Testis (tissue), 3 donors: ENCODE data around the gene MTERF2. TPM values are rescaled to one million over a fixed set of nuclear protein-coding genes. Genes with fewer than 3 reads are reported as not detected.

Source experiments
- DNase-seq: peaks from one replicate; pipeline ENCODE4 v3.0.0-alpha.2; 2019
- H3K27ac ChIP-seq, 2 donors: fragments of 200-600 bp; sonication (generic); one replicate each; pipeline ENCODE4 v1.5.1; 2019
- H3K27me3 ChIP-seq: fragments of 200-600 bp; sonication (generic); one replicate; pipeline ENCODE4 v1.5.1; 2019
- H3K36me3 ChIP-seq: fragments of 200-600 bp; sonication (generic); one replicate; pipeline ENCODE4 v1.5.1; 2017; ENCODE audit warnings: low read depth; ENCODE audit errors: missing control alignments
- H3K4me1 ChIP-seq: fragments of 200-600 bp; sonication (generic); one replicate; pipeline ENCODE4 v1.5.1; 2019
- H3K4me3 ChIP-seq, 2 donors: fragments of 200-600 bp; sonication (generic); one replicate each; pipeline ENCODE4 v1.5.1; 2017 to 2019
- H3K9me3 ChIP-seq: fragments of 200-600 bp; sonication (generic); one replicate; pipeline ENCODE4 v1.5.1; 2017
- POLR2A ChIP-seq: fragments of 450-650 bp; IDR thresholded peaks from one replicate; pipeline ENCODE4 v1.6.1; 2017; ENCODE audit warnings: antibody characterized with exemption, mild to moderate bottlenecking, moderate library complexity
- WGBS, 2 donors: methylation state at CpG; one replicate each; pipeline ENCODE4 v1.1.5; 2018; 5-methylcytosine and 5-hydroxymethylcytosine counted together
- intact Hi-C: fragments of 100-400 bp; cut with DNase I; formaldehyde crosslinking; loops from one replicate; pipeline ENCODE4 v1.15.1; 2023; ENCODE audit warnings: low total_unique reads
- polyA plus RNA-seq: library from polyadenylated mRNA; stranded (reverse); fragments of 350-450 nt; fragmentation: Illumina TruSeq; extraction: RNeasy Lipid Tissue Mini Kit (QIAGEN cat#74804); gene quantifications from one replicate; pipeline ENCODE4 v1.2.3, GENCODE V29; 2014; ENCODE audit warnings: low read depth, low replicate concordance; ENCODE audit not compliant: insufficient read depth
- total RNA-seq, 2 donors: library from RNA; depleted of rRNA; stranded (reverse); fragments of >200 nt; gene quantifications; one replicate each; pipeline ENCODE4 v1.2.3, GENCODE V29; 2016
- TF ChIP-seq, protein P1 (sequence below), 3 experiments: fragments of 450-650 bp in 2 of 3; fragments of 200-600 bp in 1 of 3; sonication (generic) in 1 of 3; IDR thresholded peaks; one replicate each; pipeline ENCODE4 v1.5.1; 2016 to 2019; ENCODE audit warnings: antibody characterized with exemption in 3 of 3, mild to moderate bottlenecking in 2 of 3, moderate library complexity in 1 of 3

The MTERF2 gene
- total and polyA plus RNA-seq, 3 donors from 2014 or later, result 19.5 to 25.2 (median 22.7) TPM

DNA sequence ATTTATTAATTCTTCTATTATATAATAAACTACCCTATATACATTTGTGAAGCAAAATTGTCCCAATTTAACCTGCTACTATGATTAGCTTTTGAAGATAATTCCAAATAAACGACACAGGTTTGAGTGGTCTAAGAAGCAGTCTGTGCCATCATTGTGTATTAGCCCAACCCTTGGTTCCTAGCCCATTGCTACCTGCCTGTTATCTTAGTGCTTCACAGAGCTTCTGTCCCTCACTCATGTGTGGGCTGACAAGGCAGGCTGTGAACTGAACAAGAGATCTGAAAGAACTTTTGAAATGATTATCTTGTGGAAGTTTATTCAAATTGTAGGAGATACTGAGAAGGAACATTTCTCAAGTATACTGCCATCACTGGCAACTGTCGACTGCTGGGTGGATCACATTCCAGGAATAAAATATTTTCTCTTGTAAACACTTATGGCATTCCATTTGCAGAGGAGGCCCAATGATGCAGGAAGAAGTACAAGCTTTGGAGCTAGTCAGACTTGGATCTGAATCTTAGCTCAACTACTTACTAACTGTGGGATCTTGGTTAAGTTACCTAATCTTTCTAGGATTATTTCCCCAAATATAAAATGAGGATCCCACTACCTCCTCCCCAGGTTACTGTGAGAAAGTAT lies 7.8 kb upstream of the MTERF2 start:
- 39 to 49% methylated on average over 2 of the region's 2 CpGs for WGBS, 2 donors
- TF ChIP-seq, protein P1, sequence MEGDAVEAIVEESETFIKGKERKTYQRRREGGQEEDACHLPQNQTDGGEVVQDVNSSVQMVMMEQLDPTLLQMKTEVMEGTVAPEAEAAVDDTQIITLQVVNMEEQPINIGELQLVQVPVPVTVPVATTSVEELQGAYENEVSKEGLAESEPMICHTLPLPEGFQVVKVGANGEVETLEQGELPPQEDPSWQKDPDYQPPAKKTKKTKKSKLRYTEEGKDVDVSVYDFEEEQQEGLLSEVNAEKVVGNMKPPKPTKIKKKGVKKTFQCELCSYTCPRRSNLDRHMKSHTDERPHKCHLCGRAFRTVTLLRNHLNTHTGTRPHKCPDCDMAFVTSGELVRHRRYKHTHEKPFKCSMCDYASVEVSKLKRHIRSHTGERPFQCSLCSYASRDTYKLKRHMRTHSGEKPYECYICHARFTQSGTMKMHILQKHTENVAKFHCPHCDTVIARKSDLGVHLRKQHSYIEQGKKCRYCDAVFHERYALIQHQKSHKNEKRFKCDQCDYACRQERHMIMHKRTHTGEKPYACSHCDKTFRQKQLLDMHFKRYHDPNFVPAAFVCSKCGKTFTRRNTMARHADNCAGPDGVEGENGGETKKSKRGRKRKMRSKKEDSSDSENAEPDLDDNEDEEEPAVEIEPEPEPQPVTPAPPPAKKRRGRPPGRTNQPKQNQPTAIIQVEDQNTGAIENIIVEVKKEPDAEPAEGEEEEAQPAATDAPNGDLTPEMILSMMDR (IDR thresholded peaks at IDR 0.05), result no peak
- TF ChIP-seq POLR2A, result no peak
- H3K4me1 ChIP-seq, result peaks cover 4% of the 10 kb centered on the region
- no peak overlapping the region for H3K4me3 ChIP-seq
- H3K27me3 ChIP-seq, result no peaks in the 10 kb centered on the region
- H3K9me3 ChIP-seq, result no peaks in the 10 kb centered on the region
- peak overlapping the region in 1 of 2 donors; percentile 42 for H3K27ac ChIP-seq
- DNase-seq, result no peak
- no peaks in the 10 kb centered on the region for H3K36me3 ChIP-seq
- intact Hi-C loops, result no loop called here

- Histone ChIP-seq H3K4me1 (peaks cover 11% of the 10 kb centered on the region), H3K27ac (no peak overlapping the region), H3K27me3 (no peaks in the 10 kb centered on the region), H3K36me3 (no peaks in the 10 kb centered on the region), H3K9me3 (no peaks in the 10 kb centered on the region), H3K4me3 (peak overlapping the region in 1 of 2 donors; percentile 89)
- TF ChIP-seq POLR2A, result no peak
- TF ChIP-seq, protein P1 (IDR thresholded peaks at IDR 0.05), result no peak
- 49 to 56% methylated on average over 6 of the region's 6 CpGs for WGBS, 2 donors
- no peak for DNase-seq
- intact Hi-C loops, result loop anchor here (10.0 kb wide), 1 partner anchor 107 kb away; the partner anchor contains the start of gene CRY1
Observed at GRCh38 chr12:106987846-106988245, 900 bp upstream of the MTERF2 start.

DNA sequence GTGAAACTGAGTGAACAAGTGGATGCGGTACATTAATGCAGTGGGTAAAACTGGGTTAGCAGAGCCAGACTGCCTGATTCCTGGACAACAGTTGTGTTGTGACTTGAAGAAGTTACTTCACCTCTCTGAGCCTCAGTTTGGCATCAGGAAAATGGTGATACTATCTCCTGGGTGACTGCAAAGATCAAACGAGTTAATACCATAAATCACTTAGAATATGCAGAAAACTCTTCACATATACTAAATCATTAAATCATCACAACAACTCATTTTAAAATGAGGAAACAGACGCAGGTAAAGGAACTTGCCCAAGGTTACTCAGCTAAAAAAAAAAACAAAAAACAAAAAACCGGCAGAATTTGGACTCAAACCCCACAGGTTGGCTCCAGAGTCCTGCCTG lies 811 bp downstream of the MTERF2 start:
- Histone ChIP-seq H3K4me1 (peaks cover 11% of the 10 kb centered on the region), H3K27ac (peak overlapping the region; percentile 89 to 93), H3K36me3 (no peaks in the 10 kb centered on the region), H3K4me3 (peak overlapping the region; percentile 79 to 89), H3K9me3 (no peaks in the 10 kb centered on the region), H3K27me3 (no peaks in the 10 kb centered on the region)
- intact Hi-C loops, result loop anchor here (10.0 kb wide), 1 partner anchor 109 kb away; the partner anchor contains the start of gene CRY1
- TF ChIP-seq POLR2A, result no peak
- TF ChIP-seq, protein P1 (IDR thresholded peaks at IDR 0.05), result no peak
- DNase-seq, result no peak
- WGBS, 2 donors, result 22% methylated on average over 4 of the region's 4 CpGs

DNA sequence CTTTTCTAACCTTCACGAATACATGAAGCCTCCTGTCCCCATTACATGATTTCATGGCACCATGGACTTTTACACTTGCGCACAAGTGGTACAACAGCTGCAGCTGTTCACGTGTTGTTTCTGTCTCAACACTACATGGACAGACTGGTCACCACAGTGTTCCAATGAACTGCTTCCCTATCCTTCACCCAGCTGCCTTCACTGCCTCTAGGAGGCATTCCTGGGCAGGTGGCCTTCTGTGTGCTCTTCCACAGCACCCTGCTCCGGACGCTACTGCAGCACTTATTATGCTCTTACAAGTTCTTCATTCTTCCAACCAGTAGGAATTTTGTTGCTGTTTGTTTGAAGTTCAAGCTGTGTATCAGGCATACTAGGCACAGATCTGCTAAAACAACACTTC lies 1.5 kb downstream of the MTERF2 start:
- Histone ChIP-seq H3K9me3 (no peaks in the 10 kb centered on the region), H3K36me3 (no peaks in the 10 kb centered on the region), H3K4me1 (peaks cover 11% of the 10 kb centered on the region), H3K27ac (no peak overlapping the region), H3K4me3 (no peak overlapping the region), H3K27me3 (no peaks in the 10 kb centered on the region)
- DNase-seq, result no peak
- intact Hi-C loops, result loop anchor here (10.0 kb wide), 1 partner anchor 109 kb away; the partner anchor contains the start of gene CRY1
- 84 to 91% methylated on average over 5 of the region's 5 CpGs for WGBS, 2 donors
- TF ChIP-seq POLR2A, result no peak
- TF ChIP-seq, protein P1 (IDR thresholded peaks at IDR 0.05), result no peak
